HL-60/S4 treated with retinoic acid at 250 ng/mL for 4 days and 3 days (cell line): Measurements from ENCODE around the gene UCMA.
"Not testable (repeated sequence)": the region's sequence is repeated elsewhere in the genome, so short reads cannot be mapped to it uniquely, and the experiment has no call there.

Source experiments
- in situ Hi-C: fragments of 300-500 bp; cut with MboI; formaldehyde crosslinking; loops from 2 replicates; pipeline ENCODE4 v1.7.0; 2022; ENCODE audit warnings: low sequenced_read_pairs

UCMA gene

GRCh38 chr10:13234172-13234571, at the start of gene UCMA:
Gene UCMA, minus strand, starts transcription at chr10:13234374. Its CDS starts 116 bp downstream, at chr10:13234258.
- in situ Hi-C loops = no loop called here

GRCh38 chr10:13282348-13282747, 48.2 kb upstream of the UCMA start:
- in situ Hi-C loops = not testable (repeated sequence)

- in situ Hi-C loops = no loop called here
These were observed 42.7 kb upstream of the UCMA start for GRCh38 chr10:13276749-13277365.

GRCh38 chr10:13276146-13276545, 42.0 kb upstream of the UCMA start:
- in situ Hi-C loops = not testable (repeated sequence)

GRCh38 chr10:13272164-13272571, 38.0 kb upstream of the UCMA start:
- in situ Hi-C loops = no loop called here

- in situ Hi-C loops = no loop called here
These were observed 37.5 kb upstream of the UCMA start for GRCh38 chr10:13271552-13272163.

- in situ Hi-C loops = no loop called here
These were observed 36.8 kb upstream of the UCMA start for GRCh38 chr10:13270877-13271551.

- in situ Hi-C loops = no loop called here
These were observed 34.7 kb upstream of the UCMA start for GRCh38 chr10:13268841-13269240.

GRCh38 chr10:13268310-13268709, 34.1 kb upstream of the UCMA start:
- in situ Hi-C loops = no loop called here

GRCh38 chr10:13263591-13263990, 29.4 kb upstream of the UCMA start:
- in situ Hi-C loops = no loop called here

GRCh38 chr10:13262433-13262832, 28.3 kb upstream of the UCMA start:
- in situ Hi-C loops = no loop called here

- in situ Hi-C loops = no loop called here
These were observed 23.5 kb upstream of the UCMA start for GRCh38 chr10:13257621-13258140.

GRCh38 chr10:13256627-13257026, 22.5 kb upstream of the UCMA start:
- in situ Hi-C loops = no loop called here

GRCh38 chr10:13253726-13254125, 19.6 kb upstream of the UCMA start:
- in situ Hi-C loops = no loop called here

GRCh38 chr10:13247784-13248183, 13.6 kb upstream of the UCMA start:
- in situ Hi-C loops = no loop called here

- in situ Hi-C loops = no loop called here
These were observed 13.1 kb upstream of the UCMA start for GRCh38 chr10:13247246-13247645.

GRCh38 chr10:13242260-13242659, 8.1 kb upstream of the UCMA start:
- in situ Hi-C loops = not testable (repeated sequence)

GRCh38 chr10:13241613-13242012, 7.4 kb upstream of the UCMA start:
- in situ Hi-C loops = no loop called here

GRCh38 chr10:13239923-13240322, 5.7 kb upstream of the UCMA start:
- in situ Hi-C loops = no loop called here

GRCh38 chr10:13238271-13239077, 4.3 kb upstream of the UCMA start:
- in situ Hi-C loops = no loop called here

GRCh38 chr10:13236638-13237037, 2.5 kb upstream of the UCMA start:
- in situ Hi-C loops = no loop called here
